ENCODE data around the gene FAM83D. TPM values are rescaled to one million over a fixed set of nuclear protein-coding genes. Genes with fewer than 3 reads are reported as not detected.
"Not testable (repeated sequence)": the region's sequence is repeated elsewhere in the genome, so short reads cannot be mapped to it uniquely, and the experiment has no call there.

FAM83D gene
- total RNA-seq, 4 donors from 2014 or later, result 0.93 to 3.2 (median 1.3) TPM

GRCh38 chr20:38957235-38957876, 31.1 kb downstream of the FAM83D start:
- TF ChIP-seq CTCF (IDR thresholded peaks at IDR 0.05), result no peak

GRCh38 chr20:38957915-38958485, 31.8 kb downstream of the FAM83D start:
- no peak for TF ChIP-seq CTCF (IDR thresholded peaks at IDR 0.05)
- DNase-seq (ENCODE audit: low spot score), result no peak

More at GRCh38 chr20:38957235-38957876, 31.1 kb downstream of the FAM83D start:
- no peak for DNase-seq (ENCODE audit: low spot score)
- no peak for ATAC-seq (ENCODE audit: low FRiP score)

GRCh38 chr20:38960187-38960687, 34.0 kb downstream of the FAM83D start:
- not testable (repeated sequence) for DNase-seq (ENCODE audit: low spot score); ATAC-seq (ENCODE audit: low FRiP score)

More at GRCh38 chr20:38957915-38958485, 31.8 kb downstream of the FAM83D start:
- no peak for ATAC-seq (ENCODE audit: low FRiP score)

- no peak for TF ChIP-seq CTCF (IDR thresholded peaks at IDR 0.05)
Observed at GRCh38 chr20:38961530-38962043, 35.4 kb downstream of the FAM83D start.

GRCh38 chr20:38962044-38962927, 36.1 kb downstream of the FAM83D start, which contains the start of gene DHX35:
Gene DHX35, plus strand, starts transcription at chr20:38962344. Its CDS starts 24 bp downstream, at chr20:38962368.
- ATAC-seq (ENCODE audit: low FRiP score) (peak; percentile 100), DNase-seq (ENCODE audit: low spot score) (peak; percentile 94)
- TF ChIP-seq CTCF (IDR thresholded peaks at IDR 0.05), result no peak

More at GRCh38 chr20:38961530-38962043, 35.4 kb downstream of the FAM83D start:
- ATAC-seq (ENCODE audit: low FRiP score) (no peak), DNase-seq (ENCODE audit: low spot score) (no peak)

GRCh38 chr20:38962928-38963401, 36.7 kb downstream of the FAM83D start:
- no peak for TF ChIP-seq CTCF (IDR thresholded peaks at IDR 0.05)
- DNase-seq (ENCODE audit: low spot score), result no peak
- ATAC-seq (ENCODE audit: low FRiP score), result no peak

GRCh38 chr20:38963745-38964144, 37.5 kb downstream of the FAM83D start:
- ATAC-seq (ENCODE audit: low FRiP score), result no peak
- no peak for DNase-seq (ENCODE audit: low spot score)
- TF ChIP-seq CTCF (IDR thresholded peaks at IDR 0.05), result no peak
